Brain microvascular endothelial cell (primary cell): Measurements from ENCODE around the gene VIPR2.

ENCODE experiments used
- DNase-seq: peaks from one replicate; pipeline ENCODE4 v3.0.0-alpha.2; 2020
- H3K27ac ChIP-seq: fragments of 250-450 bp; sonication (Bioruptor Pico); 2 replicates; pipeline ENCODE4 v1.5.1; 2020; ENCODE audit warnings: mild to moderate bottlenecking, moderate library complexity
- H3K27me3 ChIP-seq: fragments of 250-450 bp; sonication (Bioruptor Pico); replicated peaks from 2 replicates; pipeline ENCODE4 v1.5.1; 2020; ENCODE audit warnings: mild to moderate bottlenecking
- H3K36me3 ChIP-seq: fragments of 250-450 bp; sonication (Bioruptor Pico); replicated peaks from 2 replicates; pipeline ENCODE4 v1.5.1; 2020; ENCODE audit warnings: mild to moderate bottlenecking
- H3K4me3 ChIP-seq: 2 replicates; pipeline ENCODE4 v1.5.1; 2011; ENCODE audit warnings: low read depth, mild to moderate bottlenecking, control low read depth, low read length, moderate library complexity
- in situ Hi-C: cut with HindIII; loops from 2 replicates; pipeline ENCODE4 v1.10.0; 2017; ENCODE audit warnings: low sequenced_read_pairs, low pct_ligation_motif_present
- TF ChIP-seq, protein P1 (sequence below): IDR thresholded peaks from 2 replicates; pipeline ENCODE4 v1.5.1; 2011; ENCODE audit warnings: low read depth, mild to moderate bottlenecking, moderate library complexity, low read length, control low read depth, inconsistent platforms; ENCODE audit errors: missing control alignments

The VIPR2 gene

DNA sequence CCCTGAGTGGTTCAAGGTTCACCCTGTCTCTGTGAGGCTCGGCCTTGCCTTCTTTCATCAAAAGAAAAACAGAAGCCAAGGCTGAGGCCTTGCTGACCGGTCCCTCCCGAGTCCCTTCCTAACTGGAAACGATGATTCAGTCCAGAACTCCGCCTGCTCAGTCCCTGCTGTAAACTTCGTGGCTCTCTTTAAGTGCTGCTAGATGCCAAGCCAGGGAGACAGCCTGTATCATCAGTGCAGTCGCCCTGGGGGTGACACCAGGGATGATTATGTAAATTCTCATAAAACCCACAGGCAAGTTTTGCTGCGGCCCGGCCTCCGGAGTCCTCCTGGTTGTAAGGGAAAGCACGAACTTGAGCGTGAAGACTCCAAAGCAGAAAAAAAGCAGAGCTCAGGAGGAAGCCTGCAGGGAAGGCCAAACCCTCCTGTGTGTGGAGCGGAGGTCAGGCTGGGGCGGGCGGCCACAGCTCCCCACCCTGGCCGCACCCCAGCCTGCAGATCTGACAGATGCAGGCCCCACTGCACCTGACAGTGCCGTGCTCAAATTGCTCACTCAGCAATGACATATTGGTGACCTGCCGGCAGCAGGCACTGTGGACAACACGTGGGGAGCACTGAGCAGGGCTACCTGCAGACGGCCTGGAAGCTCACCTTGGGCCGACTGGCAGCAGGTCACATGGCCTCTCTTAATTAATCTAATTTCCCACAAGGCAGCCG is 164.9 kb downstream of the VIPR2 start:
- H3K27ac ChIP-seq, result no peak overlapping the region
- DNase-seq, result no peak
- in situ Hi-C loops, result no loop called here
- no peak overlapping the region for H3K4me3 ChIP-seq
- no peaks in the 10 kb centered on the region for H3K36me3 ChIP-seq
- TF ChIP-seq, protein P1, sequence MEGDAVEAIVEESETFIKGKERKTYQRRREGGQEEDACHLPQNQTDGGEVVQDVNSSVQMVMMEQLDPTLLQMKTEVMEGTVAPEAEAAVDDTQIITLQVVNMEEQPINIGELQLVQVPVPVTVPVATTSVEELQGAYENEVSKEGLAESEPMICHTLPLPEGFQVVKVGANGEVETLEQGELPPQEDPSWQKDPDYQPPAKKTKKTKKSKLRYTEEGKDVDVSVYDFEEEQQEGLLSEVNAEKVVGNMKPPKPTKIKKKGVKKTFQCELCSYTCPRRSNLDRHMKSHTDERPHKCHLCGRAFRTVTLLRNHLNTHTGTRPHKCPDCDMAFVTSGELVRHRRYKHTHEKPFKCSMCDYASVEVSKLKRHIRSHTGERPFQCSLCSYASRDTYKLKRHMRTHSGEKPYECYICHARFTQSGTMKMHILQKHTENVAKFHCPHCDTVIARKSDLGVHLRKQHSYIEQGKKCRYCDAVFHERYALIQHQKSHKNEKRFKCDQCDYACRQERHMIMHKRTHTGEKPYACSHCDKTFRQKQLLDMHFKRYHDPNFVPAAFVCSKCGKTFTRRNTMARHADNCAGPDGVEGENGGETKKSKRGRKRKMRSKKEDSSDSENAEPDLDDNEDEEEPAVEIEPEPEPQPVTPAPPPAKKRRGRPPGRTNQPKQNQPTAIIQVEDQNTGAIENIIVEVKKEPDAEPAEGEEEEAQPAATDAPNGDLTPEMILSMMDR, result no peak
- no peaks in the 10 kb centered on the region for H3K27me3 ChIP-seq

DNA sequence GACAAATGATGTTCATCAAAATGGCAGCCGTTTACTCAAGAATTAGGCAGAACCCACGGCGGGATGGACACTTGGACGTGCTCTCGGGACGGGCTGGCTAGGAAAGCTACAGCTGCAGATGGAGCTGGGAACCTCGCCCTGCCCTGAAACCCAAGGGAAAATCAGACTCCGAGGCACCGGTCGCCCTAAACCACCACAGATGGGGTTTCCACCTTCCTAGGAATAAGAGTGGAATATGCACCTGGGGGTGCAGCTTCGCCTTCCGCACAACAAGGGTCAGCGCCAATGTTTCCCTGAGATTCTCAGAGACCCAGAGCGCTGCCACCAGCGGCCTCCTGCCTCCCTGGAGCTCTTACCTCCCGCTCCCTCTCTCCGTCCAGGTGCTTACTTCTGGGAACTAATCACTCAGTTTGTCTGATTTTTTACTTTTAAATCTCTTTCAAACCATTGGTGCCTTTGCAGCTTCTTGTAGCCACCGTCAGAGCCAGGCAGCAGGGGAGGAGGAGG is 165.6 kb downstream of the VIPR2 start:
- Histone ChIP-seq H3K36me3 (no peaks in the 10 kb centered on the region), H3K27me3 (no peaks in the 10 kb centered on the region), H3K27ac (no peak overlapping the region), H3K4me3 (no peak overlapping the region)
- TF ChIP-seq, protein P1, result no peak
- DNase-seq, result no peak
- in situ Hi-C loops, result no loop called here
